ENCODE data around the gene ANKRD23.

Gene ANKRD23

DNA sequence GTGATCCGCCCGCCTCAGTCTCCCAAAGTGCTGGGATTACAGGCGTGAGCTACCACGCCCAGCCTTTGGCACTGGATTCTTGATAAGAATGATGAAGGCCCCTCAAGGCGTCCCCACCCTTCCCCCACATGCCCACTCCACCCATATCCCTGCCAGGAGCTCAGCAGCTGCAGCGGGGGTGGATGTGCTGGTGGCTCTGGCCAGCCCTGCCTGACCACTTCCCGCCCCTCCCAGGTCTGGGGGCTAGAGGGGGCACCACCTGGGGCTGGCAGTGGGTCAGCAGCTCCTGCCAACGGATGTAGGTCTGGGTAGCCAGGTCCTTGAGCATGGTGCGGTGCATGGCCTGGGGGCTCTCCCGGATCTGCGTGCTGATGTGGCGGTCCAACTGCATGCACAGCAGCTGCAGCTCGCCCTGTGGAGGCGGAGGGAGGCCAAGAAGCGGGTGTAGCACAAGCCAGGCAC is 33.8 kb upstream of the ANKRD23 start:
- peaks cover 97% of the 10 kb centered on the region for H3K4me1 ChIP-seq
- H4K20me1 ChIP-seq, result no peaks in the 10 kb centered on the region
- H3K27me3 ChIP-seq, result no peaks in the 10 kb centered on the region
- peak overlapping the region; percentile 64 for H3K9ac ChIP-seq
- TF ChIP-seq Cebpa-rat (IDR thresholded peaks at IDR 0.05), result no peak
- peak overlapping the region; percentile 75 for H3K27ac ChIP-seq
- peak overlapping the region; percentile 92 for H3K4me2 ChIP-seq
- H3K36me3 ChIP-seq, result no peaks in the 10 kb centered on the region
- no peaks in the 10 kb centered on the region for H3K9me3 ChIP-seq
- peak overlapping the region; percentile 39; the same call in 1 of the 2 replicates for H3K4me3 ChIP-seq

- Histone ChIP-seq H3K4me2 (peak overlapping the region; percentile 92), H3K4me1 (peaks cover 90% of the 10 kb centered on the region), H3K9ac (peak overlapping the region; percentile 64), H3K27me3 (no peaks in the 10 kb centered on the region), H3K36me3 (no peaks in the 10 kb centered on the region), H3K9me3 (no peaks in the 10 kb centered on the region), H3K27ac (peak overlapping the region; percentile 75), H4K20me1 (no peaks in the 10 kb centered on the region), H3K4me3 (no peak overlapping the region)
- no peak for TF ChIP-seq Cebpa-rat (IDR thresholded peaks at IDR 0.05)
Measured at GRCh38 chr2:96877042-96877451, 33.2 kb upstream of the ANKRD23 start.

DNA sequence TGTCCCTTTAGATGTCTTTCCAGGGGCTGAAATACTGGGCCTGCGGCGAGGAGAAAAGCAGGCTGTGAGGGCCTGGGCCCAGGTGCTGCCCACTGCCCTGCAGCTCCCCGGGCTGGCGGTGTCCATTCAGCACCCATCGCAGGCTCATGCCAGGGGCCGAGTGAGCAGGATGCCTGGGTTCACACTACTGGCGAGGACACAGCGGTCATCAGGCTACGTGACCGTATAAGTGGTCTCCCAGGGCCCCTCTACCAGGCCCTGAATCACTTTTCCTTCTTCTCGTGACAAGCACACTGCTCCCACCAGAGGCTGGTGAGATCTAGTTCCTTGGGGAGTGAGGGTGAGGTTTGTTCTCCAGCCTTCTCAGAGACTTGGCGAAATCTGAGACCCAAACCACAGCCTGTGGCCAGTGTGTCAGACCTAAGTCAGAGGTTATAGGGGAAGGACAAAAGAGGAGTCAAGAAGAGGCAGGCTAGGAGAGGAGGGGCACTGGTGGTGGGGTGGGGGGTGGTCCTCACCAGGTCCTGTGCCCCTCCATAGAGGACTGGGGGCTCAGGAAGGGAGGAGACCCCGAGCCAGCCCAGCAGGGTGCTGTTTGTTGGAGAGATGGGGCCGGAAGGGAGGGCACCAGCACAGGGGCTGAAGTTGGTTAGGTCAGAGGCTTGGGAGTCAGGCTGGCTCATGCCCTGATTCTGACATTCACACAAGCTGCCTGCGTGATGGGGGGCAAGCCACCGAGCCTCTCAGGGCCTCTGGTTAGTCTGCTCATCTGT is 32.6 kb upstream of the ANKRD23 start:
- peaks cover 85% of the 10 kb centered on the region for H3K4me1 ChIP-seq
- no peak for TF ChIP-seq Cebpa-rat (IDR thresholded peaks at IDR 0.05)
- H3K4me3 ChIP-seq, result no peak overlapping the region; the same call in 1 of the 2 replicates
- peak overlapping the region; percentile 92 for H3K4me2 ChIP-seq
- no peaks in the 10 kb centered on the region for H3K27me3 ChIP-seq
- H3K9ac ChIP-seq, result peak overlapping the region; percentile 64
- H3K27ac ChIP-seq, result peak overlapping the region; percentile 75
- no peaks in the 10 kb centered on the region for H4K20me1 ChIP-seq
- H3K9me3 ChIP-seq, result no peaks in the 10 kb centered on the region
- H3K36me3 ChIP-seq, result no peaks in the 10 kb centered on the region

DNA sequence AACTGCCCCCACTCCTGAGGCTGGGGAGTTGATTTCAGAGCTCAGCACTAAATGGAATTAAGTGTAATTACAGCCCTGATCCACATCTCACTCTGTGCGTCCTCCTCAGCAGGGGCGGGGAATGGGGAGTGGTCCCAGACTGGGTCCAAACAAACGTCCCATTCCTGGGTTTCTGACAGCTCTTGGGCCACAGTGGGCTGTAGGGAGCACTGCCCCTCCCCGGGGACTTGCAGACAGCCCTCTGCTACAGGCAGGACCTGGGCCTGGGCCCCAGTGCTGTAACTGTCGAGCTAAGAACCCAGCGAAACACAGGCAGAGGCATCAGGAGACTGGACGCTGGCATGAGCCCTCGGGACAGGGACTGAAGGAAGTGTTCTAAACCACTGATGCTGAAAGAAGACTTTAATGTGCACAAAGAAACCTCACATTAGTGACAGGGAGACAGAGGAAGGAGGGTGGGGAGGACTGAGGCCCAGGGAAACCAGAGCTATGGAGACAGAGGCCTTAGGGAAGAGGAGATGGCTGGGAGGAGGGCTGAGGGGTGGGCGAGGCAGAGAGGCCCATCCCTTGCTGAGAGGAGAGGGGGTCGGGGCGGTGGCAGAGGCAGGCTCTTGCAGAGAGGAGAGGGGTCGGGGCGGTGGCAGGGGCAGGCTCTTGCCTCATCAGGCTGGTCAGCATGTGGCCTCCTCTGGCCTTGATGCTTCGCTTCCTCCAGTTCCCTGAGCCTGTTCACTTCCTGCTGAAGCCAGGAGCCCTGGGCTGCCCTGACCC is 31.9 kb upstream of the ANKRD23 start:
- Histone ChIP-seq H3K27me3 (no peaks in the 10 kb centered on the region), H3K9ac (peak overlapping the region; percentile 64), H3K4me2 (peak overlapping the region; percentile 92), H4K20me1 (no peaks in the 10 kb centered on the region), H3K27ac (peak overlapping the region; percentile 75), H3K9me3 (no peaks in the 10 kb centered on the region), H3K4me3 (peak overlapping the region; percentile 0; the same call in 1 of the 2 replicates), H3K4me1 (peaks cover 83% of the 10 kb centered on the region), H3K36me3 (no peaks in the 10 kb centered on the region)
- no peak for TF ChIP-seq Cebpa-rat (IDR thresholded peaks at IDR 0.05)

- Histone ChIP-seq H3K9ac (peak overlapping the region; percentile 64; the same call in 1 of the 2 replicates), H3K36me3 (no peaks in the 10 kb centered on the region), H3K4me1 (peaks cover 74% of the 10 kb centered on the region), H3K4me2 (peak overlapping the region; percentile 92), H3K27me3 (no peaks in the 10 kb centered on the region), H3K4me3 (no peak overlapping the region), H3K27ac (0 out of 2 replicates have a peak overlapping the region, but pooled peaks have one; percentile 75), H3K9me3 (no peaks in the 10 kb centered on the region), H4K20me1 (no peaks in the 10 kb centered on the region)
- no peak for TF ChIP-seq Cebpa-rat (IDR thresholded peaks at IDR 0.05)
Measured at GRCh38 chr2:96874198-96874831, 30.5 kb upstream of the ANKRD23 start.

DNA sequence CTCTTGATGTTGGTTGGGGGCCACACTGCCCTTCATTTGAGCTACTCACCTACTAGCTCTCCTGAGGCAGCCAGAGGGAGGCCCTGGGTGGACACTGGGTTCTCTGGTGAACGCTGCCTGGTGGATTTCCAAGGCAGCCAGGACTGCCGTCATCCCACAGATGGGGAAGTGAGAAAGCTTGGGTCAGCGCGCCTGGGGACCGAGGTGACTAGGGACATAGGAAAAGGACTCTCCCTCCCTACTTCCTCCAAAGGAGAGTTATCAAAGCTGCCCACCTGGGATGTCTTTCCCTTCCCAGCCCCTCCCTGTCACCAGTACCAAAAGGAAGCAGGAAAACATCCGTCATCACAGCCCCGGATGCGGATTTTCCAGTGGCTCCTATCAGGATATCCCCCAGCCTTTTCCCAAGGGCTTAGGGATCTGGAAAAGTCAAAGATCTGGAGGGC is 29.9 kb upstream of the ANKRD23 start:
- Histone ChIP-seq H3K27ac (0 out of 2 replicates have a peak overlapping the region, but pooled peaks have one; percentile 0), H3K4me1 (peaks cover 68% of the 10 kb centered on the region), H3K36me3 (no peaks in the 10 kb centered on the region), H3K27me3 (no peaks in the 10 kb centered on the region), H3K9me3 (no peaks in the 10 kb centered on the region), H4K20me1 (no peaks in the 10 kb centered on the region), H3K4me2 (peak overlapping the region; percentile 92), H3K9ac (no peak overlapping the region), H3K4me3 (no peak overlapping the region)
- no peak for TF ChIP-seq Cebpa-rat (IDR thresholded peaks at IDR 0.05)

DNA sequence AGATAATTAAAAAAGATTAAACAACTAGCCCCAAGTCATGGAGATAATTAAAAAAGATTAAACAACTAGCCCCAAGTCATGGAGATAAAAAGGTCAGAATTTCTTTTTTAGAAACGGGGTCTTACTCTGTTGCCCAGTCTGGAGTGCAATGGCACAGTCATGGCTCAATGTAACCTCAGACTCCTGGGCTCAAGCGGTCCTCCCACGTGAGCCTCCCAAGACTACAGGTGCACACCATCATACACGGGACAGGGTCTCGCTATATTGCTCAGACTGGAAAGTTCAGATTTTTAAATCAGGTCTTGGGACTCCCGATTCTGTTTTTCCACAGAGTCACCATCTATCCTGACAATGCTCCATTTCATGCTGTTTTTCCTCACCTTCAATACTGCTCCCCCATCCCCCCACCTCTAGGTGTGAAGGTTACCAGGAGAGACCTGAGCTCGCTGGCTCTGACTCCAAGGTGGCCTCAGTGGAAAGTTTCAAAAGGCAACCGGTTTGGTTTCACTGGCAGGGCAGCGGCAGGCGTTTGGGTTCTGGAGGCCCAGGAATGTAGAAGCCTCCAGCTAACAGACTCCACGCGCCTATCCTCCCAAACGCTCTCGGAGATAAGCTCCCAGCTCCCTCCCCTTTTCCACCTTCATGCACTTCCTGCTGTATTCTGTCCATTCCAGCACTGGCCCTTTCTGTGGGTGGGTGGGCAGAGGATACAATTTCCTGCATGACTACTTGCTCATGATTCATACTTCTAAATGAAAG is 28.9 kb upstream of the ANKRD23 start:
- H4K20me1 ChIP-seq, result peaks cover 5% of the 10 kb centered on the region
- no peaks in the 10 kb centered on the region for H3K9me3 ChIP-seq
- H3K4me1 ChIP-seq, result peaks cover 61% of the 10 kb centered on the region
- H3K36me3 ChIP-seq, result no peaks in the 10 kb centered on the region
- no peak overlapping the region for H3K27ac ChIP-seq
- no peaks in the 10 kb centered on the region for H3K27me3 ChIP-seq
- H3K4me2 ChIP-seq, result no peak overlapping the region
- no peak overlapping the region for H3K9ac ChIP-seq
- no peak overlapping the region for H3K4me3 ChIP-seq
- TF ChIP-seq Cebpa-rat (IDR thresholded peaks at IDR 0.05), result no peak

DNA sequence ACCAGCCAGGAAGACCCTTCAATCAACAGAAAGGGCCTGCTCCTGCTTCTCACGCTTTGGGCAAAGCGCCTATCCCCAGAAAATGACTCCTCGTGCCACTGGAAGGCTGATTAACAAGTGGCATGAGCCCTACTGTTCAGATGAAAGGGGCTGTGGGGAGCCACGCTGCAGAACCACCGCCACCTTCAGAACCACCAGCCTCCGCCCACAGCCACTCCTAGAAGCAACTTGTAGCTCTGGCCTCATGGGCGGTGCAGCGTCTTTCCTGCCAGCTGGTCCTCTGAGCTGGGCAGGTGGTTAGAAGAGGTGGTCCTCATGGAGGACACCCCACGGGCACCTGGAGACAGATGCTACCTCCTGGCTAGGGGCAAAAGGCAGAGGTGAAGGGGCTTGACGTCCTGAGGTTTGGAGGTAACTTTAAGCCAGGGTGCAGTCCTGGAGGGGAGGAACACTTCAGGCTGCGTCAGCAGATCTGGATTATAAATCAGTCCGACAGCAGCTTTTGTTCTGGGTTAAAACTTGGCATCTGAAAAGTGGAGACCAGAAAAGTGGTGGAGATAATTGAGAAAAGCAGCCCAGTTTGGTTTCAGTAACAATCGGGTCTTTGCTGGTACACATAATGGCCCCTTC is 26.9 kb upstream of the ANKRD23 start:
- peak overlapping the region; percentile 98 for H3K4me3 ChIP-seq

More for the DNA sequence above, 26.9 kb upstream of the ANKRD23 start:
- Histone ChIP-seq H3K4me1 (peaks cover 61% of the 10 kb centered on the region), H3K36me3 (peaks cover 16% of the 10 kb centered on the region), H3K9me3 (no peaks in the 10 kb centered on the region), H4K20me1 (peaks cover 26% of the 10 kb centered on the region), H3K27ac (peak overlapping the region; percentile 99), H3K4me2 (peak overlapping the region; percentile 96), H3K27me3 (no peaks in the 10 kb centered on the region), H3K9ac (peak overlapping the region; percentile 99)
- TF ChIP-seq Cebpa-rat (IDR thresholded peaks at IDR 0.05), result no peak
